ENCODE data around the gene CDKN2C.
A peak's percentile ranks its signal among the peaks of the same experiment; 100 is the strongest.

Gene CDKN2C

DNA sequence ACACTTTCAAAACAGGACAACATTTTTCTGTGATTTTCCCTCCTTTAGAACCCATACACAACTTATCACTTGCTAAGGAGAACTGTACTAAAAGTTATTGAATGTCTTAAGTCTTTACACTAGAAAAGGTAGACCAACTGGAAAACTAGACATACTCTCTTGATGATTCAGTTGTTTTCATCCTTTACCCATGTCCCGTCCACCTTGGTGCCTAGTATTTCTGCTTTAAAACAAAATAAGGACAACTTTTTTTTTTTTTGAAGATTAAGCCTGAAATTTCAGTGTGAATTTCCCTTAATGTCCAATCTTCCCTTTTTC is 4.5 kb downstream of the CDKN2C start:
- no peak overlapping the region for H3K27ac ChIP-seq

DNA sequence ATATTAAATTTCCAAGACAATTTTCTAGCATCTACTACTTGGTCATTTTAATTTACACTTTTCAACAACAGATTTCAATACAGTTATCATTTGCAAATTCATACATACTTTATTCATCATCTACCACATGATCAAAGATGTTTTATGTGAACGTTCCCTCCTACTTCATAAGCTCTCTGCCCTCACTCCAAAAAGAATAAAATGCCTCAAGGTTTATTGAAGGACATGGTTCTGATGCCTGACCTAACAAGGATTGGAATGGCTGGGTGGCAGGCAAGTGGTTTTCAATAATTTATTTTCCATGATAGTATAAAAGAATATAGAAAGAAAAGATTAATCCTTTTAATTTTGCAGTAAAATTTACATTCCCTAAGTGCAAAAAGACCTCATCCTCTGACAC is 5.4 kb downstream of the CDKN2C start:
- TF ChIP-seq, protein P1, sequence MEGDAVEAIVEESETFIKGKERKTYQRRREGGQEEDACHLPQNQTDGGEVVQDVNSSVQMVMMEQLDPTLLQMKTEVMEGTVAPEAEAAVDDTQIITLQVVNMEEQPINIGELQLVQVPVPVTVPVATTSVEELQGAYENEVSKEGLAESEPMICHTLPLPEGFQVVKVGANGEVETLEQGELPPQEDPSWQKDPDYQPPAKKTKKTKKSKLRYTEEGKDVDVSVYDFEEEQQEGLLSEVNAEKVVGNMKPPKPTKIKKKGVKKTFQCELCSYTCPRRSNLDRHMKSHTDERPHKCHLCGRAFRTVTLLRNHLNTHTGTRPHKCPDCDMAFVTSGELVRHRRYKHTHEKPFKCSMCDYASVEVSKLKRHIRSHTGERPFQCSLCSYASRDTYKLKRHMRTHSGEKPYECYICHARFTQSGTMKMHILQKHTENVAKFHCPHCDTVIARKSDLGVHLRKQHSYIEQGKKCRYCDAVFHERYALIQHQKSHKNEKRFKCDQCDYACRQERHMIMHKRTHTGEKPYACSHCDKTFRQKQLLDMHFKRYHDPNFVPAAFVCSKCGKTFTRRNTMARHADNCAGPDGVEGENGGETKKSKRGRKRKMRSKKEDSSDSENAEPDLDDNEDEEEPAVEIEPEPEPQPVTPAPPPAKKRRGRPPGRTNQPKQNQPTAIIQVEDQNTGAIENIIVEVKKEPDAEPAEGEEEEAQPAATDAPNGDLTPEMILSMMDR (conservative IDR thresholded peaks at IDR 0.05): no peak
- H3K27ac ChIP-seq: no peak overlapping the region

More for the DNA sequence above, 4.5 kb downstream of the CDKN2C start:
- TF ChIP-seq, protein P1 (conservative IDR thresholded peaks at IDR 0.05): no peak

DNA sequence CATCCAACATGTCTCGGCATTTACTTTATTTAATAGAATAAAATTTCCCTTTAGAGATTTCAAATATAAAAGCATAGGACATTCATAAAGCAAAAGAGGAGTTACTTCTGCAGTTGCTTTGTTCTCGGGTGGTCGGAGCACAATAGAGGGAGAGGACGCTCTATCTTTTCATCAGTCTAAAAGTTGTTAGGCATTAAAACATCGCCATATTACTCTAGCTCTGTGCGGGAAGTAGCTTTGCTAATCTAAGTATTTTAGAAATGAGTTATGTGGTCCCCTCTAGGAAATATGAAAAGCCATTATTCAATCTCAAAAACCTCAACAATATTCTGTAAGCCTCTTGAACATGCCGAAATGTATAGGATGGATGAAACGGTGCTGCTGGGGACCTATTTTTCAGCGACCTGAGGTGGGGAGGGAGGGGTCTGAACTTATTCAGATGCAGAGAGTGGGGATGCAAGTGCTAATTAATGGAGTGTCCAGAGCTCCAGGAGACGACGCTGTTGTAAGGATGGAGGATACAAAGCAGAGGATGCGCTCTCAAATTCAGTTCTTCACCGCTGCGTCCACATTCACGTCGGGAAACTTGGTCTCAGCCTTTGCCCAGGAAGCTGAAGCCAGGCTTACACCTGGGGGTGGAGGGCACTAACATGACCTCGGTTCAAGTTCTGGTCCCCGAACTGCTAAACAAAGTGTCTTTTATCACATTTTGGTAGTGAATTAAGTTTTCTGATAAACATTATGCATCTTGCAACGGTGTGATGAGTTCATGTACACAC is 6.3 kb downstream of the CDKN2C start:
- TF ChIP-seq, protein P1 (conservative IDR thresholded peaks at IDR 0.05): no peak

DNA sequence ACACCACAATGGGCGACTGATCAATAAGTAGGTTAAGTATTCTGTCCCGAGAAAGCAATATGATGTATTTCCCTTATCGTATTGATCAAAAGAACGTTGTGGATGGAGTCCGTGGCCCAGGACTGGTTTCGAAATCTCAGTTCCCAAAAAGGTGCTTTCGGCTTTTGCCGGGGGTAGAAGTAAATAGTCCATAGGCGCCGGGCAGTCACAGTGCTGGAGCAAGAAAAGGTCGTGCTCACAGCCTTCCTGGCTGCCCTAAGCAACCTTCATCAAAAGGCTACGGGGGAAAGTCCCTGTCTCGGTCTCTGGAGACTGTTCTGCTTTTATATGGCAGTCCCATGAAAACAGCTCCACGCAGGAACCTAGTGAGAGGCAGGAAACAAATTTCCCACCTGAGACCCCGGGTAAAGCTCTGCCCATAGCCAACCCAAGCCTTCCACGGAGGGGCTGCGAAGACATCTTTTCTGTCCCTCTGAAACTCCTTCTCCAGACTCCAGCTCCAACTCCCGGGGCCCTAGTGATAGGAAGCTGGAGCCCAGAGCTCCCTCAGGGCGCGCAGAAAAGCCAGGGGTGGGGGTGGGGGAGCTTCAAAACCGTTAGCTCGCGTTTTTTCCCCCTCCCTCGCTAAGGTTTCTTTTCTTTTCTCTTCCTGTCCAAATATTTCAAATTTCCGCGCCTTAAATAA is 7.0 kb downstream of the CDKN2C start:
- peak overlapping the region; percentile 81 for H3K27ac ChIP-seq
- TF ChIP-seq, protein P1 (conservative IDR thresholded peaks at IDR 0.05): no peak

More for the DNA sequence above, 6.3 kb downstream of the CDKN2C start:
- no peak overlapping the region for H3K27ac ChIP-seq

DNA sequence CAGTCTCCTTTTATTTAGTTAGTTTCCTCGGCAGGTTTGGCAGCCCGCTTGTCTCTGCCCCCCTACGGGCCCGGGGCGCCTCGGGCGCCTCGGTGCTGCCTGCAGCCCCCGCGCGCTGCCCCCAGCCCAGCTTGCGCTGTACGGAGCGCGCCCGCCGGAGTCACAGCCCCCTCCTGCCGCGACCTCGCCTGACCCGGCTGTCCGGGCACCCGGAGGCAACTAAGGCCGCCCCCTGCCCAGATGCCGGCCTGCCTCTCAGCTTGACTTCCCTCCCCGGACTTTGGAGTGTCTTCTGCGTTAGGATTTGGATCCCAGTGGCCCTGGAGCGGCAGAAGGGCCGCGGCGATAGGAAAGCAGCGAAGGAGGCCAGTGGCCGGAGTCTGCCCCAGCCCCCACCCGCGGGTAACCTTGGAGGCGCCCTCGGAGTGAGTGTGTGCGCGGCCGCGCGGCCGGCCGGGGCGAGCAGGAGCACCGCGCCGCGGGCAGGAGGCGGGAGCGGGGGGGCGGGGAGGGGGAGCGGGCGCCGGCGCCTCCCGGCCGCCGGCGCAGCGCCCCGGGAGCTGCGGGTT is 7.6 kb downstream of the CDKN2C start:
- TF ChIP-seq, protein P1 (conservative IDR thresholded peaks at IDR 0.05): no peak
- peak overlapping the region; percentile 81 for H3K27ac ChIP-seq

DNA sequence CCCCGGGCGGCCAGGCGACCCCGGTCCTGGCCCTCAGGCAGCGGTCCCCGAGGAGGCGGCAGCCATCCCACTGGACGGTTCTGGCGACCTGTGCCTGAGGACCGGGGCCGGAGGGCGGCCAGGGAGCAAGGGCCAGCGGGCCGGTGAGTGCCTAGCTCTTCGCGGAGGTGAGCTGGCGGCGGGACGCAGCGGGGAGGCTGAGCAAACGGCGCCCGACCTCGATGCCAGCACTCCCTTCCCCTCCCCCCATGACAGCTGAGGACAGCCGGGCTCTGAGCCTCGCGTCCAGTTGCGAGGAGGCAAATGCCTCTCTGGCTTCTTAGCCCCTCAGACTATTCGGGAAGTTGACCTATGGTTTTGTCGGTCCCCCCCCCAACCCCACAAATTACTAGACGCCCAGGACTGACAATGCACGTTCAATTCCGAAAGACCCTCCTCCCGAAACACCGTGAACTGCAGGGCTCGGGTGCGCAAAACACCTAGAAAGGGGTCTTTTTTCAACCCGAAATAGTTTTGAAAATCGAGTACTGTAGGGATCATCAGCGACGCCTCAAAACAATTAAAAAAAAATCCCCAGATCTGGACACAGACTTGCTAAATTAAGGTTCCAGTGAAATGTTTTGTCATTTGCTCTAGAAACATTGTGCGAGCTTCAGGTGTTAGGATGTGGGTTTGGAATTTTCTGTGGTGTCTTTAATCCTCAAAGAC is 8.3 kb downstream of the CDKN2C start:
- peak overlapping the region; percentile 81 for H3K27ac ChIP-seq
- TF ChIP-seq, protein P1 (conservative IDR thresholded peaks at IDR 0.05): no peak
